GM23338 (cell line): ENCODE results near the gene DSCAML1. TPM values are rescaled to one million over a fixed set of nuclear protein-coding genes. Genes with fewer than 3 reads are reported as not detected.

ENCODE experiments used
- ATAC-seq: fragments of 200-7000 bp; cut with Tn5 transposase; 3 replicates; pipeline ENCODE4 v1.9.1; 2020
- DNase-seq: peaks from one replicate; pipeline ENCODE4 v3.0.0-alpha.2; 2015; ENCODE audit warnings: low spot score
- H2AFZ ChIP-seq: fragments of 200-600 bp; sonication (generic); 2 replicates; pipeline ENCODE4 v1.8.0; 2016; ENCODE audit warnings: antibody characterized with exemption, mild to moderate bottlenecking, moderate library complexity
- H3F3A ChIP-seq: fragments of 200-600 bp; sonication (generic); replicated peaks from 2 replicates; pipeline ENCODE4 v1.8.0; 2017; ENCODE audit warnings: antibody characterized with exemption, mixed run types, low read depth
- H3K27ac ChIP-seq: fragments of 200-600 bp; sonication (generic); 2 replicates; pipeline ENCODE4 v1.6.1; 2016; ENCODE audit warnings: low read depth
- H3K27me3 ChIP-seq: fragments of 200-600 bp; sonication (generic); 2 replicates; pipeline ENCODE4 v1.8.0; 2016; ENCODE audit warnings: mild to moderate bottlenecking, mixed run types, moderate library complexity; ENCODE audit not compliant: insufficient read depth
- H3K36me3 ChIP-seq: fragments of 200-600 bp; sonication (generic); 2 replicates; pipeline ENCODE4 v1.8.0; 2016; ENCODE audit warnings: mild to moderate bottlenecking; ENCODE audit not compliant: insufficient read depth
- H3K4me1 ChIP-seq: fragments of 200-600 bp; sonication (generic); 2 replicates; pipeline ENCODE4 v1.8.0; 2016; ENCODE audit warnings: mild to moderate bottlenecking, moderate library complexity; ENCODE audit not compliant: insufficient read depth
- H3K4me2 ChIP-seq: fragments of 200-600 bp; sonication (generic); 2 replicates; pipeline ENCODE4 v1.7.1; 2017; ENCODE audit warnings: mixed run types
- H3K4me3 ChIP-seq: fragments of 200-600 bp; sonication (generic); 2 replicates; pipeline ENCODE4 v1.6.1; 2016; ENCODE audit warnings: mixed run types
- H3K79me2 ChIP-seq: fragments of 200-600 bp; sonication (generic); replicated peaks from 2 replicates; pipeline ENCODE4 v1.8.0; 2017; ENCODE audit warnings: mild to moderate bottlenecking; ENCODE audit not compliant: insufficient read depth
- H3K9me2 ChIP-seq: fragments of 200-600 bp; sonication (generic); 2 replicates; pipeline ENCODE4 v1.8.0; 2017; ENCODE audit not compliant: insufficient read depth
- H4K20me1 ChIP-seq: fragments of 200-600 bp; sonication (generic); replicated peaks from 2 replicates; pipeline ENCODE4 v1.8.0; 2017; ENCODE audit warnings: mild to moderate bottlenecking; ENCODE audit not compliant: insufficient read depth
- H3K27ac Mint-ChIP-seq: 2 replicates; pipeline ENCODE4 v1.8.0; 2020; ENCODE audit warnings: inconsistent platforms, mild to moderate bottlenecking, moderate library complexity, mixed read lengths
- H3K27me3 Mint-ChIP-seq: 3 replicates; pipeline ENCODE4 v1.8.0; 2022; ENCODE audit warnings: low read depth, mild to moderate bottlenecking, moderate library complexity, mixed read lengths, inconsistent platforms; ENCODE audit not compliant: insufficient read depth, poor library complexity
- H3K36me3 Mint-ChIP-seq: 3 replicates; pipeline ENCODE4 v1.8.0; 2021; ENCODE audit warnings: low read depth, mild to moderate bottlenecking, inconsistent platforms, moderate library complexity, mixed read lengths
- H3K4me1 Mint-ChIP-seq: 3 replicates; pipeline ENCODE4 v1.8.0; 2020; ENCODE audit warnings: mild to moderate bottlenecking, inconsistent platforms, mixed read lengths
- H3K4me3 Mint-ChIP-seq: 3 replicates; pipeline ENCODE4 v1.8.0; 2021; ENCODE audit warnings: moderate library complexity, mild to moderate bottlenecking, inconsistent platforms, mixed read lengths
- H3K9me3 Mint-ChIP-seq: 3 replicates; pipeline ENCODE4 v1.8.0; 2020; ENCODE audit warnings: moderate library complexity, mild to moderate bottlenecking, inconsistent platforms, mixed read lengths
- CREB1 ChIP-seq: fragments of 250-450 bp; sonication (Bioruptor Pico); IDR thresholded peaks from 2 replicates; pipeline ENCODE4 v1.5.0; 2020; ENCODE audit warnings: low read depth, mild to moderate bottlenecking, moderate library complexity
- EZH2 ChIP-seq: fragments of 200-600 bp; sonication (generic); IDR thresholded peaks from one replicate; pipeline ENCODE4 v1.8.0; 2017; ENCODE audit warnings: antibody characterized with exemption, mild to moderate bottlenecking, low read depth; ENCODE audit not compliant: unreplicated experiment
- EZH2phosphoT487 ChIP-seq: fragments of 200-600 bp; sonication (generic); IDR thresholded peaks from one replicate; pipeline ENCODE4 v1.8.1; 2018; ENCODE audit warnings: antibody characterized with exemption; ENCODE audit not compliant: unreplicated experiment
- NANOG ChIP-seq: IDR thresholded peaks from 2 replicates; pipeline ENCODE4 v1.6.1; 2016; ENCODE audit warnings: antibody characterized with exemption, borderline replicate concordance
- POLR2AphosphoS5 ChIP-seq: IDR thresholded peaks from 2 replicates; pipeline ENCODE4 v1.6.1; 2016; ENCODE audit warnings: antibody characterized with exemption, low read depth
- REST ChIP-seq: IDR thresholded peaks from one replicate; pipeline ENCODE4 v1.6.1; 2018; ENCODE audit warnings: antibody characterized with exemption; ENCODE audit not compliant: unreplicated experiment
- STAT1 ChIP-seq: IDR thresholded peaks from one replicate; pipeline ENCODE4 v1.6.1; 2016; ENCODE audit warnings: antibody characterized with exemption; ENCODE audit not compliant: unreplicated experiment
- polyA plus RNA-seq: library from polyadenylated mRNA; unstranded; fragments of >200 nt; fragmentation: Nextera tagmentation; extraction: Ambion mirVana; gene quantifications from 2 replicates; pipeline ENCODE4 v1.2.1, GENCODE V29; 2016
- total RNA-seq: library from RNA; depleted of rRNA; stranded (reverse); fragments of >200 nt; shearing (Covaris generic); gene quantifications from 2 replicates; pipeline ENCODE4 v1.2.3, GENCODE V29; 2014
- TF ChIP-seq, protein P1 (sequence below): IDR thresholded peaks from 2 replicates; pipeline ENCODE4 v1.6.1; 2016; ENCODE audit warnings: antibody characterized with exemption
- TF ChIP-seq, protein P2 (sequence below), 2 experiments: fragments of 200-600 bp in 1 of 2; sonication (generic) in 1 of 2; conservative IDR thresholded peaks; 2 replicates each; pipeline versions ENCODE4 v1.5.1 to v1.6.1; 2016 to 2017; ENCODE audit warnings: antibody characterized with exemption in 2 of 2, low read depth in 2 of 2, mild to moderate bottlenecking in 2 of 2, moderate library complexity in 1 of 2

Gene DSCAML1
- total and polyA plus RNA-seq, 2 experiments from 2014 or later = 0.17 TPM; not detected in 1

- no peaks in the 10 kb centered on the region for H3F3A ChIP-seq
- TF ChIP-seq, protein P1, sequence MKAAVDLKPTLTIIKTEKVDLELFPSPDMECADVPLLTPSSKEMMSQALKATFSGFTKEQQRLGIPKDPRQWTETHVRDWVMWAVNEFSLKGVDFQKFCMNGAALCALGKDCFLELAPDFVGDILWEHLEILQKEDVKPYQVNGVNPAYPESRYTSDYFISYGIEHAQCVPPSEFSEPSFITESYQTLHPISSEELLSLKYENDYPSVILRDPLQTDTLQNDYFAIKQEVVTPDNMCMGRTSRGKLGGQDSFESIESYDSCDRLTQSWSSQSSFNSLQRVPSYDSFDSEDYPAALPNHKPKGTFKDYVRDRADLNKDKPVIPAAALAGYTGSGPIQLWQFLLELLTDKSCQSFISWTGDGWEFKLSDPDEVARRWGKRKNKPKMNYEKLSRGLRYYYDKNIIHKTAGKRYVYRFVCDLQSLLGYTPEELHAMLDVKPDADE = 0 out of 2 replicates have a peak, but pooled peaks have one; percentile 21
- no peak for TF ChIP-seq EZH2
- no peak for TF ChIP-seq STAT1
- H3K79me2 ChIP-seq = no peaks in the 10 kb centered on the region
- no peaks in the 10 kb centered on the region for H3K36me3 Mint-ChIP-seq
- H3K4me2 ChIP-seq = peak overlapping the region; percentile 32; the same call in 1 of the 2 replicates
- ATAC-seq = peak; percentile 10
- no peaks in the 10 kb centered on the region for H4K20me1 ChIP-seq
- peaks cover 23% of the 10 kb centered on the region for H3K27me3 Mint-ChIP-seq
- no peaks in the 10 kb centered on the region for H3K36me3 ChIP-seq
- H3K27ac ChIP-seq = no peak overlapping the region
- H3K4me1 Mint-ChIP-seq = peaks cover 62% of the 10 kb centered on the region
- no peaks in the 10 kb centered on the region for H3K9me2 ChIP-seq
- peak overlapping the region; percentile 56; the same call in 1 of the 2 replicates for H2AFZ ChIP-seq
- DNase-seq = peak; percentile 54
- H3K27me3 ChIP-seq = no peaks in the 10 kb centered on the region
- 0 out of 3 replicates have a peak overlapping the region, but pooled peaks have one; percentile 29 for H3K4me3 Mint-ChIP-seq
- H3K27ac Mint-ChIP-seq = no peak overlapping the region
- H3K4me3 ChIP-seq = no peak overlapping the region
- H3K9me3 Mint-ChIP-seq = no peaks in the 10 kb centered on the region
- H3K4me1 ChIP-seq = peaks cover 21% of the 10 kb centered on the region; the same call in 1 of the 2 replicates
Observed at GRCh38 chr11:117820516-117820915, 23.5 kb upstream of the DSCAML1 start.

DNA sequence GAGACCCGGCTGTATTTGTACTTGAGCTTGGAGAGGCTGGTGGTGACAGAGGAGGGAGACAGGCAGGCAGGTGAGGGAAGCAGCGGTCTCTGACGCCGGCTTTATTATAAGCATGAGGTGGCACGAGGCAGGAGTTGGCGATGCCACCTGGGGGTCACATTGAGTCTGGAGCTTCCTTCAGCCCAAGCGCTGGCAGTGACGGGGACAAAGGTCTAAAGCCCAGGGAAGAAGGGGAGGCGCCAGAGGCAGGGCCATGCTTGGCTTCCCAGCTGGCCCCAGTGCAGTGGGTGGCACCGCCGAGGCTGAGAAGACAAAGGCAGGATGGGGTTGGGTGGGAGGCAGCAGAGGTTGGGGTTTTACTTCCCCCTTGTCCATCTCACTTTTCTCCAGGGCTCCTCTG lies 23.1 kb upstream of the DSCAML1 start:
- Histone ChIP-seq H3K79me2 (no peaks in the 10 kb centered on the region), H3K27ac (no peak overlapping the region), H3K4me2 (peak overlapping the region; percentile 32; the same call in 1 of the 2 replicates), H3F3A (no peaks in the 10 kb centered on the region), H3K4me3 (no peak overlapping the region), H3K9me2 (no peaks in the 10 kb centered on the region), H3K27me3 (no peaks in the 10 kb centered on the region), H2AFZ (peak overlapping the region; percentile 56; the same call in 1 of the 2 replicates), H4K20me1 (no peaks in the 10 kb centered on the region), H3K36me3 (no peaks in the 10 kb centered on the region), H3K4me1 (peaks cover 21% of the 10 kb centered on the region; the same call in 1 of the 2 replicates)
- no peak overlapping the region; the same call in 2 of the 3 replicates for H3K4me3 Mint-ChIP-seq
- DNase-seq (no peak), ATAC-seq (no peak)
- H3K4me1 Mint-ChIP-seq = peaks cover 60% of the 10 kb centered on the region
- no peaks in the 10 kb centered on the region for H3K9me3 Mint-ChIP-seq
- H3K27me3 Mint-ChIP-seq = peaks cover 23% of the 10 kb centered on the region
- H3K27ac Mint-ChIP-seq = no peak overlapping the region
- H3K36me3 Mint-ChIP-seq = no peaks in the 10 kb centered on the region
- TF ChIP-seq EZH2phosphoT487 = no peak
- no peak for TF ChIP-seq REST
- TF ChIP-seq NANOG = no peak
- no peak for TF ChIP-seq CREB1
- TF ChIP-seq POLR2AphosphoS5 = no peak
- TF ChIP-seq, protein P2, sequence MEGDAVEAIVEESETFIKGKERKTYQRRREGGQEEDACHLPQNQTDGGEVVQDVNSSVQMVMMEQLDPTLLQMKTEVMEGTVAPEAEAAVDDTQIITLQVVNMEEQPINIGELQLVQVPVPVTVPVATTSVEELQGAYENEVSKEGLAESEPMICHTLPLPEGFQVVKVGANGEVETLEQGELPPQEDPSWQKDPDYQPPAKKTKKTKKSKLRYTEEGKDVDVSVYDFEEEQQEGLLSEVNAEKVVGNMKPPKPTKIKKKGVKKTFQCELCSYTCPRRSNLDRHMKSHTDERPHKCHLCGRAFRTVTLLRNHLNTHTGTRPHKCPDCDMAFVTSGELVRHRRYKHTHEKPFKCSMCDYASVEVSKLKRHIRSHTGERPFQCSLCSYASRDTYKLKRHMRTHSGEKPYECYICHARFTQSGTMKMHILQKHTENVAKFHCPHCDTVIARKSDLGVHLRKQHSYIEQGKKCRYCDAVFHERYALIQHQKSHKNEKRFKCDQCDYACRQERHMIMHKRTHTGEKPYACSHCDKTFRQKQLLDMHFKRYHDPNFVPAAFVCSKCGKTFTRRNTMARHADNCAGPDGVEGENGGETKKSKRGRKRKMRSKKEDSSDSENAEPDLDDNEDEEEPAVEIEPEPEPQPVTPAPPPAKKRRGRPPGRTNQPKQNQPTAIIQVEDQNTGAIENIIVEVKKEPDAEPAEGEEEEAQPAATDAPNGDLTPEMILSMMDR (conservative IDR thresholded peaks at IDR 0.05; ENCODE audit: low read depth in 2 of 2) = no peak
